SK-N-SH (cell line): ENCODE measurements around the gene TGM2. TPM values are rescaled to one million over a fixed set of nuclear protein-coding genes. Genes with fewer than 3 reads are reported as not detected.

ENCODE experiments used
- CTCF ChIA-PET: fragments of 300-600, 350-600 bp; formaldehyde crosslinking; extraction: SDS; loops from one replicate; lab custom pipeline; 2021; lab: Yijun Ruan, JAX
- POLR2A ChIA-PET: fragments of 350-600 bp; sonication (Branson Sonifier 250); formaldehyde crosslinking; extraction: SDS; loops from one replicate; lab custom pipeline; 2020; ENCODE audit warnings: antibody characterized with exemption, inconsistent platforms; lab: Yijun Ruan, JAX
- DNase-seq: peaks from one replicate; pipeline ENCODE4 v3.0.0; 2012
- H2AFZ ChIP-seq: fragments of 200-600 bp; sonication (generic); 2 replicates; pipeline ENCODE4 v1.8.1; 2016; ENCODE audit warnings: antibody characterized with exemption, mild to moderate bottlenecking, low read depth
- H3F3A ChIP-seq: fragments of 200-600 bp; sonication (generic); replicated peaks from 2 replicates; pipeline ENCODE3; 2016; ENCODE audit warnings: antibody characterized with exemption, mild to moderate bottlenecking; ENCODE audit not compliant: insufficient read depth
- H3K27ac ChIP-seq, 2 experiments: fragments of 200-500 bp in 1 of 2; fragments of 200-600 bp in 1 of 2; sonication (Bioruptor generic) in 1 of 2; sonication (generic), shearing (Covaris generic) in 1 of 2; 2 replicates each; pipeline versions ENCODE4 v1.5.1 to v1.6.1; 2014 to 2016; ENCODE audit warnings: low read depth in 2 of 2, inconsistent platforms in 1 of 2, low read length in 1 of 2, mild to moderate bottlenecking in 1 of 2, mixed read lengths in 1 of 2
- H3K27me3 ChIP-seq: fragments of 200-600 bp; sonication (generic), shearing (Covaris generic); 2 replicates; pipeline ENCODE4 v1.6.1; 2016; ENCODE audit warnings: mixed run types; ENCODE audit not compliant: insufficient read depth
- H3K36me3 ChIP-seq, 2 experiments: fragments of 200-500 bp in 1 of 2; fragments of 200-600 bp in 1 of 2; sonication (Bioruptor generic) in 1 of 2; sonication (generic) in 1 of 2; replicated peaks in 1 of 2; 2 replicates each; pipeline versions ENCODE3 to v1.5.1; 2014 to 2016; ENCODE audit warnings: low read length in 1 of 2, mild to moderate bottlenecking in 1 of 2; ENCODE audit not compliant: insufficient read depth in 2 of 2, control insufficient read depth in 1 of 2
- H3K4me1 ChIP-seq, 2 experiments: fragments of 200-500 bp in 1 of 2; fragments of 200-600 bp in 1 of 2; sonication (Bioruptor generic) in 1 of 2; sonication (generic), shearing (Covaris generic) in 1 of 2; 2 replicates each; pipeline versions ENCODE4 v1.5.1 to v1.6.1; 2014 to 2016; ENCODE audit warnings: low read depth in 1 of 2, low read length in 1 of 2, mixed run types in 1 of 2; ENCODE audit not compliant: insufficient read depth in 2 of 2, control insufficient read depth in 1 of 2
- H3K4me2 ChIP-seq: fragments of 200-600 bp; sonication (generic), shearing (Covaris generic); 2 replicates; pipeline ENCODE4 v1.6.1; 2017; ENCODE audit warnings: mixed run types
- H3K4me3 ChIP-seq, 2 experiments: fragments of 200-500 bp in 1 of 2; fragments of 200-600 bp in 1 of 2; sonication (Bioruptor generic) in 1 of 2; sonication (generic), shearing (Covaris generic) in 1 of 2; 2 replicates each; pipeline versions ENCODE4 v1.5.1 to v1.8.1; 2014 to 2016; ENCODE audit warnings: low read depth in 2 of 2, inconsistent platforms in 1 of 2, low read length in 1 of 2, mild to moderate bottlenecking in 1 of 2, mixed read lengths in 1 of 2, moderate library complexity in 1 of 2
- H3K79me2 ChIP-seq: fragments of 200-600 bp; sonication (generic); 2 replicates; pipeline ENCODE4 v1.8.1; 2017; ENCODE audit warnings: mild to moderate bottlenecking; ENCODE audit not compliant: insufficient read depth
- H3K9ac ChIP-seq: fragments of 200-600 bp; sonication (generic); 2 replicates; pipeline ENCODE4 v1.6.1; 2017; ENCODE audit warnings: mixed run types
- H3K9me2 ChIP-seq: fragments of 200-600 bp; sonication (generic); 2 replicates; pipeline ENCODE4 v1.6.1; 2017; ENCODE audit warnings: mixed run types
- H3K9me3 ChIP-seq: fragments of 200-600 bp; sonication (generic); 2 replicates; pipeline ENCODE4 v1.6.1; 2017; ENCODE audit warnings: mixed run types, mild to moderate bottlenecking, moderate library complexity
- H4K20me1 ChIP-seq: fragments of 200-600 bp; sonication (generic); 2 replicates; pipeline ENCODE4 v1.6.1; 2017; ENCODE audit warnings: mild to moderate bottlenecking, mixed run types; ENCODE audit not compliant: insufficient read depth
- EP300 ChIP-seq, 2 experiments: IDR thresholded peaks; 2 replicates each; pipeline versions ENCODE4 v1.4.0 to v1.6.1; 2012; ENCODE audit warnings: borderline replicate concordance in 1 of 2, low read depth in 1 of 2, low read length in 1 of 2
- EZH2phosphoT487 ChIP-seq: fragments of 200-600 bp; sonication (generic); IDR thresholded peaks from 2 replicates; pipeline ENCODE4 v1.6.1; 2017; ENCODE audit warnings: low read depth, mixed run types, mild to moderate bottlenecking, antibody characterized with exemption, moderate library complexity, borderline replicate concordance
- MXI1 ChIP-seq: IDR thresholded peaks from 2 replicates; pipeline ENCODE4 v1.6.1; 2012; ENCODE audit warnings: mild to moderate bottlenecking, low read depth, low read length, improper control_type of control experiment
- NFIC ChIP-seq: IDR thresholded peaks from 2 replicates; pipeline ENCODE4 v1.4.0; 2012; ENCODE audit warnings: borderline replicate concordance
- NRF1 ChIP-seq: IDR thresholded peaks from 2 replicates; pipeline ENCODE4 v1.6.1; 2012; ENCODE audit warnings: low read depth, mild to moderate bottlenecking, low read length
- RAD21 ChIP-seq: IDR thresholded peaks from 2 replicates; pipeline ENCODE4 v1.6.1; 2012; ENCODE audit warnings: mild to moderate bottlenecking, low read length
- WGBS: methylation state at CpG from one replicate; pipeline ENCODE4 v1.1.6; 2017; ENCODE audit warnings: low lambda C conversion rate; 5-methylcytosine and 5-hydroxymethylcytosine counted together
- polyA plus RNA-seq, 3 experiments: library from polyadenylated mRNA; depleted of rRNA; stranded (reverse); fragments of >200 nt; gene quantifications; 2 replicates each; pipeline ENCODE4 v1.2.3, GENCODE V29; 2012
- TF ChIP-seq, protein P1 (sequence below): IDR thresholded peaks from 2 replicates; pipeline ENCODE4 v1.4.0; 2012; ENCODE audit warnings: low read depth, borderline replicate concordance
- TF ChIP-seq, protein P2 (sequence below): IDR thresholded peaks from 2 replicates; pipeline ENCODE4 v1.4.0; 2012; ENCODE audit warnings: low read depth, borderline replicate concordance
- TF ChIP-seq, protein P3 (sequence below): fragments of 150-350 bp; IDR thresholded peaks from 2 replicates; pipeline ENCODE4 v1.6.1; 2016; ENCODE audit warnings: mild to moderate bottlenecking, low read depth, low read length
- TF ChIP-seq, protein P4 (sequence below): fragments of 200-600 bp; sonication (generic); IDR thresholded peaks from 2 replicates; pipeline ENCODE4 v1.6.1; 2017; ENCODE audit warnings: antibody characterized with exemption, mild to moderate bottlenecking, moderate library complexity

Gene TGM2
- polyA plus RNA-seq, 1 of the 3 experiments (the other 2 are of a cell fraction): 676 TPM

DNA sequence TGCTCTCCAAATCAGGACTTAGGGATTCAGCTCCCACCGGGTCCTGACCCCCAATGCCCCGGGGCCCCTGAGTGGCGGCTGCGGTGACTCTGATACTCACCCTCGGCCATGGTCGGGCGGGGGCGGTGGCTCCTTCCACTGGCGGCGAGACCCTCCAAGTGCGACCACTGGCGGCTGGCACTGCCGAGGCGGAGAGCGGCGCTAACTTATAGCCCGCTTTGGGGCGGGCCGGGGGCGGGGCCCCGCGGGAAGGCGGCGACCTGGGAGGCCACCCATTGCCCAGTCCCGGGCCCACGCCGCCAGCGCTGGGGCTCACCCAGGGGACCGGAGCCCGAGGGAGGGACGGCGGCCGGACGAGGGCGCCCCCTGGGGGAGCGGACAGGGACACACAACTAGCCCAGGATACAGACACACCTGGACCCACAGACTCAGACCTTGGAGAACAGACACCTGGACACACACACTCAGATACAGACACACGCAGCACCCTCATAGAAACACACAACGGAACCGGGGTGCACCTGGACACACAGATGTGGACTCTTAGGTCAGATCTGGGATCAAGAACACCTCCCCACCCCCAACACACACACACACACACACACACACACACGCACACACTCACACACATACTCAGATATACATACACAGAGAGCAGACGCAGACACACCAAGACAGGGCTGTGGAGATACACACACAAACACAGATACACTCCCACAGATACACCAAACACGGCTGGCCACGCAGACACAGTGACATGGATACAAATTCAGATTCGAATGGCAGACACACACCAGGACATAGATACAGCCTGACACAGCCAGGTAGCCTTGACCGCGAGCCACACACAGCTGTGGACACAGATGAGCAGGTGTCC is at the start of gene TGM2 (continued):
- TF ChIP-seq, protein P1, sequence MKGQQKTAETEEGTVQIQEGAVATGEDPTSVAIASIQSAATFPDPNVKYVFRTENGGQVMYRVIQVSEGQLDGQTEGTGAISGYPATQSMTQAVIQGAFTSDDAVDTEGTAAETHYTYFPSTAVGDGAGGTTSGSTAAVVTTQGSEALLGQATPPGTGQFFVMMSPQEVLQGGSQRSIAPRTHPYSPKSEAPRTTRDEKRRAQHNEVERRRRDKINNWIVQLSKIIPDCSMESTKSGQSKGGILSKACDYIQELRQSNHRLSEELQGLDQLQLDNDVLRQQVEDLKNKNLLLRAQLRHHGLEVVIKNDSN: no peak
- TF ChIP-seq NRF1: no peak
- TF ChIP-seq NFIC: no peak
- TF ChIP-seq, protein P2, sequence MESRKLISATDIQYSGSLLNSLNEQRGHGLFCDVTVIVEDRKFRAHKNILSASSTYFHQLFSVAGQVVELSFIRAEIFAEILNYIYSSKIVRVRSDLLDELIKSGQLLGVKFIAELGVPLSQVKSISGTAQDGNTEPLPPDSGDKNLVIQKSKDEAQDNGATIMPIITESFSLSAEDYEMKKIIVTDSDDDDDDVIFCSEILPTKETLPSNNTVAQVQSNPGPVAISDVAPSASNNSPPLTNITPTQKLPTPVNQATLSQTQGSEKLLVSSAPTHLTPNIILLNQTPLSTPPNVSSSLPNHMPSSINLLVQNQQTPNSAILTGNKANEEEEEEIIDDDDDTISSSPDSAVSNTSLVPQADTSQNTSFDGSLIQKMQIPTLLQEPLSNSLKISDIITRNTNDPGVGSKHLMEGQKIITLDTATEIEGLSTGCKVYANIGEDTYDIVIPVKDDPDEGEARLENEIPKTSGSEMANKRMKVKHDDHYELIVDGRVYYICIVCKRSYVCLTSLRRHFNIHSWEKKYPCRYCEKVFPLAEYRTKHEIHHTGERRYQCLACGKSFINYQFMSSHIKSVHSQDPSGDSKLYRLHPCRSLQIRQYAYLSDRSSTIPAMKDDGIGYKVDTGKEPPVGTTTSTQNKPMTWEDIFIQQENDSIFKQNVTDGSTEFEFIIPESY: no peak
- TF ChIP-seq RAD21: peak; percentile 81
- TF ChIP-seq EZH2phosphoT487: no peak
- no peak for TF ChIP-seq MXI1
- TF ChIP-seq, protein P3, sequence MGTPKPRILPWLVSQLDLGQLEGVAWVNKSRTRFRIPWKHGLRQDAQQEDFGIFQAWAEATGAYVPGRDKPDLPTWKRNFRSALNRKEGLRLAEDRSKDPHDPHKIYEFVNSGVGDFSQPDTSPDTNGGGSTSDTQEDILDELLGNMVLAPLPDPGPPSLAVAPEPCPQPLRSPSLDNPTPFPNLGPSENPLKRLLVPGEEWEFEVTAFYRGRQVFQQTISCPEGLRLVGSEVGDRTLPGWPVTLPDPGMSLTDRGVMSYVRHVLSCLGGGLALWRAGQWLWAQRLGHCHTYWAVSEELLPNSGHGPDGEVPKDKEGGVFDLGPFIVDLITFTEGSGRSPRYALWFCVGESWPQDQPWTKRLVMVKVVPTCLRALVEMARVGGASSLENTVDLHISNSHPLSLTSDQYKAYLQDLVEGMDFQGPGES: no peak

DNA sequence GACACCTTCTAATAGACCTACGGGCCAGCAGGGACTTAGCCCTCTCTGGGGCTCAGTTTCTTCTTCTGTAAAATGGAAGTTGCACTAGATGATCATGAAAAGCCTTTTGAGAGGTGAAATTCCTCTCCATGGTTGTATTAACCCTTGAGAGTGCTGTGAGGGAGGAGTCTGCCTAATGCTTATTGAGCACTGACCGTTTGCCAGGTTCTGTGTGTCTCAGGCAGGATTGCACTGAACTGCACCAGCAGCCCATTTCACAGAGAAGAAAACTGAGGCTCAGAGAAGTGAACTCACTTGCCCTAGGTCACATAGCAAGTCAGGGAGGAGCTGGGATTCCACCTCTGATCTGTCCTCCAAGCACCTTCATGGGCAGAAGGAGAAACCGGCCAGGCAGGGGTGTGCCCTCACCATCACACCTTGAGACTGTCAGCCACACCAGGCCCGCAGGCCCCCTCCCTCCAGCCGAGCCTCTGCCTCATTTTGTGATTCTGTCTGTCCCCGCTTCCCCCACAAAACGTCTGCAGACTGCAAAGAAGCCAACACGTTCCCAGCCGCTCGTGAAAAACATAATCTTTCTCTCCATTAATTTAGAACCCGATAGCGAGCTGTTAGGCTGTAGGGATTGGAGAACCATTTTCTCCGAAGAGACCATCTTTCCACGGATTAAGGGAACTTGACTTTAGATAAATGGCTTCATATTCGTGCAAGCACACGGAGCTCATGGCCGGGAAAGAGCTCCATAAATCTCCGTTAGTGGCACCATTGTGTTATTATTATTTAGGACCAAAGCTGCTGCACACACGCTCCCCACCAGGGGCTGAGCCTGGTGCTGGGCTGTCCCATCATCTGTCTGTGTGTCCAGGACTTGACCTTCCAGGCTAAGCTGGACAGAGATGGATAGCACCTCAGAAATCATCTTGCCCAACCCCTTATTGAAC is 49.5 kb upstream of the TGM2 start:
- H3K36me3 ChIP-seq: no peaks in the 10 kb centered on the region
- no peak for DNase-seq
- no peak overlapping the region for H3K9ac ChIP-seq
- H3K4me3 ChIP-seq: no peak overlapping the region
- H3F3A ChIP-seq: peaks cover 21% of the 10 kb centered on the region
- H3K27me3 ChIP-seq: no peaks in the 10 kb centered on the region
- no peaks in the 10 kb centered on the region for H3K9me2 ChIP-seq
- ChIA-PET POLR2A (no interaction called here), CTCF (interaction anchor here (0.6 to 18.4 kb wide), 13 partner anchors 7 to 650 kb away, joined by 3 to 725 read pairs (median 4); no protein-coding TSS in a partner anchor)
- H3K27ac ChIP-seq: no peak overlapping the region
- H2AFZ ChIP-seq: no peak overlapping the region
- H3K9me3 ChIP-seq: no peaks in the 10 kb centered on the region
- TF ChIP-seq, protein P4, sequence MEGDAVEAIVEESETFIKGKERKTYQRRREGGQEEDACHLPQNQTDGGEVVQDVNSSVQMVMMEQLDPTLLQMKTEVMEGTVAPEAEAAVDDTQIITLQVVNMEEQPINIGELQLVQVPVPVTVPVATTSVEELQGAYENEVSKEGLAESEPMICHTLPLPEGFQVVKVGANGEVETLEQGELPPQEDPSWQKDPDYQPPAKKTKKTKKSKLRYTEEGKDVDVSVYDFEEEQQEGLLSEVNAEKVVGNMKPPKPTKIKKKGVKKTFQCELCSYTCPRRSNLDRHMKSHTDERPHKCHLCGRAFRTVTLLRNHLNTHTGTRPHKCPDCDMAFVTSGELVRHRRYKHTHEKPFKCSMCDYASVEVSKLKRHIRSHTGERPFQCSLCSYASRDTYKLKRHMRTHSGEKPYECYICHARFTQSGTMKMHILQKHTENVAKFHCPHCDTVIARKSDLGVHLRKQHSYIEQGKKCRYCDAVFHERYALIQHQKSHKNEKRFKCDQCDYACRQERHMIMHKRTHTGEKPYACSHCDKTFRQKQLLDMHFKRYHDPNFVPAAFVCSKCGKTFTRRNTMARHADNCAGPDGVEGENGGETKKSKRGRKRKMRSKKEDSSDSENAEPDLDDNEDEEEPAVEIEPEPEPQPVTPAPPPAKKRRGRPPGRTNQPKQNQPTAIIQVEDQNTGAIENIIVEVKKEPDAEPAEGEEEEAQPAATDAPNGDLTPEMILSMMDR: peak; percentile 21; the same call in 1 of the 2 replicates
- TF ChIP-seq EP300 (IDR thresholded peaks at IDR 0.05; ENCODE audit: borderline replicate concordance in 1 of 2, low read depth in 1 of 2, low read length in 1 of 2): no peak
- no peaks in the 10 kb centered on the region for H4K20me1 ChIP-seq
- peaks cover 19 to 42% of the 10 kb centered on the region in 2 experiments; a peak in 3 of 4 replicates for H3K4me1 ChIP-seq
- WGBS: 87% methylated on average over 19 of the region's 19 CpGs
- no peak overlapping the region for H3K4me2 ChIP-seq
- H3K79me2 ChIP-seq: no peaks in the 10 kb centered on the region
